Thyroid gland (tissue), 4 donors: ENCODE measurements around the gene ST6GALNAC6.

ENCODE experiments used
- CTCF ChIP-seq, 6 experiments: fragments of 200-600 bp in 3 of 6; fragments of 450-650 bp in 3 of 6; sonication (generic) in 3 of 6; IDR thresholded peaks; one replicate each; pipeline ENCODE4 v1.5.1; 2016 to 2019; ENCODE audit warnings: antibody characterized with exemption in 6 of 6, mild to moderate bottlenecking in 2 of 6, inconsistent platforms in 1 of 6, moderate library complexity in 1 of 6
- POLR2A ChIP-seq, 2 donors: fragments of 450-650 bp; IDR thresholded peaks; one replicate each; pipeline ENCODE4 v1.6.1; 2017; ENCODE audit warnings: antibody characterized with exemption in 2 of 2, mild to moderate bottlenecking in 2 of 2, moderate library complexity in 1 of 2

- no peak for TF ChIP-seq POLR2A (IDR thresholded peaks at IDR 0.05)
- TF ChIP-seq CTCF (IDR thresholded peaks at IDR 0.05): no peak
Observed at GRCh38 chr9:127912882-127913281, 13.5 kb upstream of the ST6GALNAC6 start.
